GM20000 (cell line): ENCODE results near the gene MYRIP.

Experiments used
- DNase-seq: peaks from one replicate; pipeline ENCODE4 v3.0.0; 2012; ENCODE audit warnings: low spot score
- TF ChIP-seq, protein P1 (sequence below): IDR thresholded peaks from 2 replicates; pipeline ENCODE4 v1.5.1; 2012; ENCODE audit warnings: mild to moderate bottlenecking, control low read depth; ENCODE audit errors: extremely low read depth, missing control alignments

The MYRIP gene

GRCh38 chr3:40299130-40299720, 489.8 kb downstream of the MYRIP start:
- TF ChIP-seq, protein P1, sequence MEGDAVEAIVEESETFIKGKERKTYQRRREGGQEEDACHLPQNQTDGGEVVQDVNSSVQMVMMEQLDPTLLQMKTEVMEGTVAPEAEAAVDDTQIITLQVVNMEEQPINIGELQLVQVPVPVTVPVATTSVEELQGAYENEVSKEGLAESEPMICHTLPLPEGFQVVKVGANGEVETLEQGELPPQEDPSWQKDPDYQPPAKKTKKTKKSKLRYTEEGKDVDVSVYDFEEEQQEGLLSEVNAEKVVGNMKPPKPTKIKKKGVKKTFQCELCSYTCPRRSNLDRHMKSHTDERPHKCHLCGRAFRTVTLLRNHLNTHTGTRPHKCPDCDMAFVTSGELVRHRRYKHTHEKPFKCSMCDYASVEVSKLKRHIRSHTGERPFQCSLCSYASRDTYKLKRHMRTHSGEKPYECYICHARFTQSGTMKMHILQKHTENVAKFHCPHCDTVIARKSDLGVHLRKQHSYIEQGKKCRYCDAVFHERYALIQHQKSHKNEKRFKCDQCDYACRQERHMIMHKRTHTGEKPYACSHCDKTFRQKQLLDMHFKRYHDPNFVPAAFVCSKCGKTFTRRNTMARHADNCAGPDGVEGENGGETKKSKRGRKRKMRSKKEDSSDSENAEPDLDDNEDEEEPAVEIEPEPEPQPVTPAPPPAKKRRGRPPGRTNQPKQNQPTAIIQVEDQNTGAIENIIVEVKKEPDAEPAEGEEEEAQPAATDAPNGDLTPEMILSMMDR, result no peak
- no peak for DNase-seq

GRCh38 chr3:40299721-40300335, 490.4 kb downstream of the MYRIP start:
- no peak for DNase-seq
- TF ChIP-seq, protein P1, result no peak

DNA sequence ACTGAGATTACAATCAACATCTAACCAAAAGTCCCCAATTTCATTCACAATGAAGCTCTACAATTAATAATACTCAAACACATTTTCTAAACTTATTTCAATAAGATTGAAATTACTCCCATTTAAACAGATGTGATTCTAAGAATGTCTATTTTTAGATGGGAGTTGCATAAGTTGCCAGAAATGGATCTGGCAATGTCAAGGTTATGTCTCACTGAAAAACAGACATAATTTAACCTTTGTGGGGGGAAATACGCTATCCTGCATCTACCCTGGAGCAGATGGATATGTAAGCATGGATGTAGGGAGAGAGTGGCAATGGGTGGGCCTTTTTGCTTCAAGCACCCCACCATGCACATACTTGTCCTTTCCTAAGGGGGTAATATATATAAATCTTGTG, 493.4 kb downstream of the MYRIP start:
- TF ChIP-seq, protein P1, result no peak
- DNase-seq, result no peak

- TF ChIP-seq, protein P1, result no peak
- no peak for DNase-seq
Measured at GRCh38 chr3:40304352-40304751, 494.9 kb downstream of the MYRIP start.

DNA sequence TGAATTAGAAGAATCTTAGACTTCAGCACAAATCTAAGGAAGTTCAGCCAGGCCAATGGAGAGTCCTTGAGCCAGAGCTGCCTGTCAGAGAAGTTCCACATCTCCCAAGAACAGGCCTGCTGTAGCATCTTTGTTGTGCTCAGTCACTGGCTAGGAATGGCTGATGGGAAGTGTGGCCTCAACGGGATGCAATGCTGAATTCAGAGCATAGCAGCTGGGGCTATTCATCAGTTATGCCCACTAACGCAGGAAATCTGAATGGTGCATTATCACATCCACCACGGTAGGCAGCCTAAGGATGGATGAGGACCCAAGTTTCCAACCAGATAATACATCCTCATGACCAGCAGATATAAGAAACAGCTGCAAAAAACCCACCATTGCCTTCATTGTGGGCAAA, 496.9 kb downstream of the MYRIP start:
- TF ChIP-seq, protein P1, result no peak
- DNase-seq, result no peak

GRCh38 chr3:40307176-40307575, 497.8 kb downstream of the MYRIP start:
- TF ChIP-seq, protein P1, result no peak
- no peak for DNase-seq

DNA sequence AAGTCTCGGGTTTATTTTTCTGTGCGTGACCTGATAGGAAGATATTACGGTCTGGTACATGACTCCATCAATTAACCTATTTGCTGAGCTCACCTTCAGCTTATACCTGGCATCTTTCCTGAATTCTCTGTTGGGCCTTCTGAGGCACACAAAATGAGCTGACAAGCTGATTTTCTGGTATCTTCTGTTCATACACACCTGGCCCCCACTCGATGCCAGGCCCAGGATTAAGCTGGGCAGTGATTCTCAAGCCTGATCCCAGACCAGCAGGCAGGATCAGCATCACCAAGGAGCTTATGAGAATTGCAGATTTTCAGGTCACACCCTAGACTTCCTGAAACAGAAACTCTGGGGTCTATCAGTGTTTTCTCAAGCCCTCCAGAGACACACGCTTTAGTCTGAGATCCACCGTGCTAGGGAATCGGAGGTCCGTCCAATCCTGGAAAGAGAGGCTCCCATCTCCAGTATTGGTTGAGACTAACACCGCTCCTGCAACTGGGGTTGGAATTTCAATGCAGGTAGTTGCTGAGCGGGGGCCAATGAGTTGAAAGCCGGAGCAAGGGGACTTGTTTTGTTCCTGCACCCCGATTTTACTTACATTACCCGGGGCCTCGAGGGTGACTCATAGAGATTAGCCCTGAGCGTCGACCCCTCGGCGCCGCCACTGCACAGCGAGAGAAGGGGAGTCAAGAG, 499.5 kb downstream of the MYRIP start:
- peak; percentile 7 for DNase-seq
- TF ChIP-seq, protein P1, result no peak
